Activated B cell treated with CpG ODN at 0.5 μM for 24 hours (primary cell): ENCODE data around the gene ZNF574. TPM values are rescaled to one million over a fixed set of nuclear protein-coding genes. Genes with fewer than 3 reads are reported as not detected.

ENCODE experiments used
- ATAC-seq: fragments of 200-7000 bp; cut with Tn5 transposase; one replicate; pipeline ENCODE4 v1.10.0; 2021; ENCODE audit warnings: low read depth, mild to moderate bottlenecking, moderate library complexity
- CTCF ChIA-PET: fragments of 350-600 bp; sonication (Branson Sonifier 250); formaldehyde crosslinking; loops from one replicate; lab custom pipeline; 2021; ENCODE audit warnings: antibody characterized with exemption; lab: Charles Lee
- POLR2A ChIA-PET: fragments of 350-600 bp; sonication (Branson Sonifier 250); formaldehyde crosslinking; loops from one replicate; lab custom pipeline; 2021; ENCODE audit warnings: antibody characterized with exemption; lab: Charles Lee
- DNase-seq: peaks from one replicate; pipeline ENCODE4 v3.0.0; 2022
- H3K27ac Mint-ChIP-seq: one replicate; pipeline ENCODE4 v1.8.0; 2020; ENCODE audit warnings: mixed read lengths
- H3K27me3 Mint-ChIP-seq: one replicate; pipeline ENCODE4 v1.8.0; 2021; ENCODE audit warnings: mixed read lengths
- H3K36me3 Mint-ChIP-seq: one replicate; pipeline ENCODE4 v1.8.0; 2021; ENCODE audit warnings: low read depth, mixed read lengths
- H3K4me1 Mint-ChIP-seq: one replicate; pipeline ENCODE4 v1.8.0; 2021; ENCODE audit warnings: mixed read lengths
- H3K4me3 Mint-ChIP-seq: one replicate; pipeline ENCODE4 v1.8.0; 2020; ENCODE audit warnings: mild to moderate bottlenecking, mixed read lengths
- H3K9me3 Mint-ChIP-seq: one replicate; pipeline ENCODE4 v1.8.0; 2020; ENCODE audit warnings: mixed read lengths
- intact Hi-C: fragments of 100-400 bp; cut with micrococcal nuclease; formaldehyde crosslinking; loops from one replicate; pipeline ENCODE4 v1.15.1; 2024
- total RNA-seq: library from RNA; stranded (reverse); gene quantifications from 2 replicates; pipeline ENCODE4 v1.2.3, GENCODE V29; 2022
- TF ChIP-seq, protein P1 (sequence below): fragments of 200-600 bp; IDR thresholded peaks from one replicate; pipeline ENCODE4 v1.8.0; 2022; ENCODE audit warnings: antibody characterized with exemption, mild to moderate bottlenecking

ZNF574 gene
- total RNA-seq, 1 donor from 2014 or later, result 29.6 TPM

GRCh38 chr19:42060117-42060516, 15.8 kb upstream of the ZNF574 start:
- intact Hi-C loops, result no loop called here
- no peak overlapping the region for H3K27ac Mint-ChIP-seq
- H3K4me3 Mint-ChIP-seq, result no peak overlapping the region
- TF ChIP-seq, protein P1, sequence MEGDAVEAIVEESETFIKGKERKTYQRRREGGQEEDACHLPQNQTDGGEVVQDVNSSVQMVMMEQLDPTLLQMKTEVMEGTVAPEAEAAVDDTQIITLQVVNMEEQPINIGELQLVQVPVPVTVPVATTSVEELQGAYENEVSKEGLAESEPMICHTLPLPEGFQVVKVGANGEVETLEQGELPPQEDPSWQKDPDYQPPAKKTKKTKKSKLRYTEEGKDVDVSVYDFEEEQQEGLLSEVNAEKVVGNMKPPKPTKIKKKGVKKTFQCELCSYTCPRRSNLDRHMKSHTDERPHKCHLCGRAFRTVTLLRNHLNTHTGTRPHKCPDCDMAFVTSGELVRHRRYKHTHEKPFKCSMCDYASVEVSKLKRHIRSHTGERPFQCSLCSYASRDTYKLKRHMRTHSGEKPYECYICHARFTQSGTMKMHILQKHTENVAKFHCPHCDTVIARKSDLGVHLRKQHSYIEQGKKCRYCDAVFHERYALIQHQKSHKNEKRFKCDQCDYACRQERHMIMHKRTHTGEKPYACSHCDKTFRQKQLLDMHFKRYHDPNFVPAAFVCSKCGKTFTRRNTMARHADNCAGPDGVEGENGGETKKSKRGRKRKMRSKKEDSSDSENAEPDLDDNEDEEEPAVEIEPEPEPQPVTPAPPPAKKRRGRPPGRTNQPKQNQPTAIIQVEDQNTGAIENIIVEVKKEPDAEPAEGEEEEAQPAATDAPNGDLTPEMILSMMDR, result no peak
- H3K36me3 Mint-ChIP-seq, result no peaks in the 10 kb centered on the region
- H3K27me3 Mint-ChIP-seq, result peaks cover 4% of the 10 kb centered on the region
- no peak for DNase-seq
- no peaks in the 10 kb centered on the region for H3K4me1 Mint-ChIP-seq
- CTCF ChIA-PET, result no interaction called here
- no peak for ATAC-seq
- no peaks in the 10 kb centered on the region for H3K9me3 Mint-ChIP-seq
- POLR2A ChIA-PET, result no interaction called here

- Mint-ChIP-seq H3K4me3 (no peak overlapping the region), H3K4me1 (no peaks in the 10 kb centered on the region), H3K27me3 (peaks cover 5% of the 10 kb centered on the region), H3K27ac (no peak overlapping the region), H3K9me3 (no peaks in the 10 kb centered on the region), H3K36me3 (no peaks in the 10 kb centered on the region)
- no peak for DNase-seq
- ATAC-seq, result no peak
- CTCF ChIA-PET, result no interaction called here
- POLR2A ChIA-PET, result no interaction called here
- intact Hi-C loops, result no loop called here
- TF ChIP-seq, protein P1, result no peak
These were observed 13.6 kb upstream of the ZNF574 start for GRCh38 chr19:42062381-42062780.

GRCh38 chr19:42064432-42064831, 11.5 kb upstream of the ZNF574 start:
- POLR2A ChIA-PET, result interaction anchor here (0.8 kb wide), 1 partner anchor 12 kb away, joined by 3 read pairs; the partner anchor contains the start of gene ZNF574
- TF ChIP-seq, protein P1, result no peak

GRCh38 chr19:42065051-42065450, 10.9 kb upstream of the ZNF574 start:
- Mint-ChIP-seq H3K4me3 (no peak overlapping the region), H3K27ac (no peak overlapping the region), H3K4me1 (no peaks in the 10 kb centered on the region), H3K27me3 (peaks cover 5% of the 10 kb centered on the region), H3K36me3 (no peaks in the 10 kb centered on the region), H3K9me3 (no peaks in the 10 kb centered on the region)
- ATAC-seq (no peak), DNase-seq (no peak)
- ChIA-PET CTCF (no interaction called here), POLR2A (interaction anchor here (0.8 kb wide), 1 partner anchor 11 kb away, joined by 3 read pairs; the partner anchor contains the start of gene ZNF574)
- TF ChIP-seq, protein P1, result no peak
- intact Hi-C loops, result no loop called here

More at GRCh38 chr19:42064432-42064831, 11.5 kb upstream of the ZNF574 start:
- Mint-ChIP-seq H3K27ac (no peak overlapping the region), H3K36me3 (no peaks in the 10 kb centered on the region), H3K4me1 (no peaks in the 10 kb centered on the region), H3K4me3 (no peak overlapping the region), H3K27me3 (peaks cover 5% of the 10 kb centered on the region), H3K9me3 (no peaks in the 10 kb centered on the region)
- intact Hi-C loops, result no loop called here
- CTCF ChIA-PET, result no interaction called here
- ATAC-seq (no peak), DNase-seq (no peak)

DNA sequence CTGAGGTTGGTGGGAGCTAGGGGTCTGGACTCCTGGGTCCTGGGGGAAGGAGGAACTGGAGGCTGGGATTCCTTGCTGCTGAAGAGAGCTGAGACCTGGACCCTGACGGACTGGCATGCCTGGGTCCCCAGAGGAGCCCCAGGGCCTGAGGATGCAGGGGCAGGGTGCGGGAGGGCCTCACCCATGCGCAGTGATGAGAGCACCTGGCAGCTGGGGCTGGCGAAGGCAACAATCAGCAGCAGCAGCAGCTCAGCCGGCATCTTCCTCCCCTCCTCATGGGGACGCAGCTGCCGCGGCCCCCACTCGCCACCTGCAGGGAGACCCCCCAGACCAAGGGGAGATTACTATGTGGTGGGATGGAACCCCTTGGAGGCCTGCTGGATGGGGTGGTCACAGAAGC, 10.5 kb upstream of the ZNF574 start:
- POLR2A ChIA-PET, result no interaction called here
- TF ChIP-seq, protein P1, result no peak
- no peak for DNase-seq
- CTCF ChIA-PET, result no interaction called here
- ATAC-seq, result no peak
- intact Hi-C loops, result no loop called here
- H3K27ac Mint-ChIP-seq, result no peak overlapping the region
- no peaks in the 10 kb centered on the region for H3K36me3 Mint-ChIP-seq
- no peaks in the 10 kb centered on the region for H3K9me3 Mint-ChIP-seq
- H3K4me1 Mint-ChIP-seq, result no peaks in the 10 kb centered on the region
- H3K27me3 Mint-ChIP-seq, result peaks cover 6% of the 10 kb centered on the region
- no peak overlapping the region for H3K4me3 Mint-ChIP-seq
